ENCODE measurements around the gene ARHGAP25. TPM values are rescaled to one million over a fixed set of nuclear protein-coding genes. Genes with fewer than 3 reads are reported as not detected.

Gene ARHGAP25
- total RNA-seq, 1 experiment from 2014 or later = not detected

- intact Hi-C loops (cut with micrococcal nuclease; ENCODE audit: unreplicated experiment) = no loop called here
- Histone ChIP-seq H3K79me2 (ENCODE audit: low read depth) (no peaks in the 10 kb centered on the region), H3K27ac (no peak overlapping the region), H3K36me3 (ENCODE audit: low read depth) (no peaks in the 10 kb centered on the region), H3K4me2 (no peak overlapping the region), H4K20me1 (ENCODE audit: insufficient read depth) (no peaks in the 10 kb centered on the region), H3K9me2 (ENCODE audit: insufficient read depth) (no peaks in the 10 kb centered on the region), H3K9me3 (ENCODE audit: insufficient read depth, low read depth) (no peaks in the 10 kb centered on the region), H3K4me3 (no peak overlapping the region), H3K27me3 (ENCODE audit: insufficient read depth, low read depth) (no peaks in the 10 kb centered on the region; the same call in 1 of the 2 replicates), H2AFZ (no peak overlapping the region), H3K4me1 (replicated peaks; ENCODE audit: insufficient read depth) (no peaks in the 10 kb centered on the region), H3F3A (ENCODE audit: insufficient read depth, low read depth) (no peaks in the 10 kb centered on the region)
- CTCF ChIA-PET = no interaction called here
- TF ChIP-seq CTCF (conservative IDR thresholded peaks at IDR 0.05) (no peak), EZH2 (IDR thresholded peaks at IDR 0.05; ENCODE audit: low read depth) (no peak)
- no TSS peak for BruUV-seq (replicated peaks)
- POLR2A ChIA-PET (ENCODE audit: unreplicated experiment) = no interaction called here
- DNase-seq = no peak
Observed at GRCh38 chr2:68806511-68807109, 72.0 kb downstream of the ARHGAP25 start.

- no peaks in the 10 kb centered on the region; the same call in 1 of the 2 replicates for H3K27me3 ChIP-seq (ENCODE audit: insufficient read depth, low read depth)
- no peak for DNase-seq
- H3K4me3 ChIP-seq = no peak overlapping the region
- intact Hi-C loops (cut with micrococcal nuclease; ENCODE audit: unreplicated experiment) = no loop called here
- no peaks in the 10 kb centered on the region for H3K36me3 ChIP-seq (ENCODE audit: low read depth)
- H3K9me3 ChIP-seq (ENCODE audit: insufficient read depth, low read depth) = no peaks in the 10 kb centered on the region
- H2AFZ ChIP-seq = no peak overlapping the region
- no peaks in the 10 kb centered on the region for H4K20me1 ChIP-seq (ENCODE audit: insufficient read depth)
- H3K27ac ChIP-seq = no peak overlapping the region
- BruUV-seq (replicated peaks) = no TSS peak
- ChIA-PET CTCF (no interaction called here), POLR2A (ENCODE audit: unreplicated experiment) (interaction anchor here (0.6 kb wide), 1 partner anchor 22 kb away, joined by 12 read pairs; no protein-coding TSS in a partner anchor)
- no peaks in the 10 kb centered on the region for H3K9me2 ChIP-seq (ENCODE audit: insufficient read depth)
- no peaks in the 10 kb centered on the region for H3F3A ChIP-seq (ENCODE audit: insufficient read depth, low read depth)
- H3K79me2 ChIP-seq (ENCODE audit: low read depth) = no peaks in the 10 kb centered on the region
- no peak overlapping the region for H3K4me2 ChIP-seq
- TF ChIP-seq EZH2 (IDR thresholded peaks at IDR 0.05; ENCODE audit: low read depth) = no peak
- no peak for TF ChIP-seq CTCF (conservative IDR thresholded peaks at IDR 0.05)
- H3K4me1 ChIP-seq (replicated peaks; ENCODE audit: insufficient read depth) = no peaks in the 10 kb centered on the region
Observed at GRCh38 chr2:68807821-68808266, 73.2 kb downstream of the ARHGAP25 start.

- intact Hi-C loops (cut with micrococcal nuclease; ENCODE audit: unreplicated experiment) = no loop called here
- H3K27ac ChIP-seq = no peak overlapping the region
- no peaks in the 10 kb centered on the region for H3K4me1 ChIP-seq (replicated peaks; ENCODE audit: insufficient read depth)
- no peak overlapping the region for H2AFZ ChIP-seq
- no peaks in the 10 kb centered on the region for H4K20me1 ChIP-seq (ENCODE audit: insufficient read depth)
- ChIA-PET CTCF (no interaction called here), POLR2A (ENCODE audit: unreplicated experiment) (no interaction called here)
- no peaks in the 10 kb centered on the region for H3K36me3 ChIP-seq (ENCODE audit: low read depth)
- no peaks in the 10 kb centered on the region for H3K9me2 ChIP-seq (ENCODE audit: insufficient read depth)
- no peak for DNase-seq
- no peak overlapping the region for H3K4me2 ChIP-seq
- no TSS peak for BruUV-seq (replicated peaks)
- TF ChIP-seq CTCF (conservative IDR thresholded peaks at IDR 0.05) = no peak
- no peak for TF ChIP-seq EZH2 (IDR thresholded peaks at IDR 0.05; ENCODE audit: low read depth)
- no peaks in the 10 kb centered on the region for H3K79me2 ChIP-seq (ENCODE audit: low read depth)
- no peaks in the 10 kb centered on the region for H3F3A ChIP-seq (ENCODE audit: insufficient read depth, low read depth)
- H3K9me3 ChIP-seq (ENCODE audit: insufficient read depth, low read depth) = no peaks in the 10 kb centered on the region
- no peak overlapping the region for H3K4me3 ChIP-seq
- no peaks in the 10 kb centered on the region; the same call in 1 of the 2 replicates for H3K27me3 ChIP-seq (ENCODE audit: insufficient read depth, low read depth)
Observed at GRCh38 chr2:68809324-68810240, 75.0 kb downstream of the ARHGAP25 start.

Measured in PC-9 (cell line).